OCI-LY1 (cell line): ENCODE measurements around the gene HSBP1L1.

ENCODE experiments used
- H2AFZ ChIP-seq: fragments of 200-600 bp; sonication (generic), shearing (Covaris generic); 2 replicates; pipeline ENCODE4 v1.6.0; 2014; ENCODE audit warnings: antibody characterized with exemption, mild to moderate bottlenecking, low read length
- H3F3A ChIP-seq: fragments of 200-600 bp; sonication (generic), shearing (Covaris generic); 2 replicates; pipeline ENCODE4 v1.6.0; 2014; ENCODE audit warnings: mild to moderate bottlenecking, antibody characterized with exemption, low read length, moderate library complexity; ENCODE audit not compliant: insufficient read depth
- H3K27ac ChIP-seq: fragments of 200-600 bp; sonication (generic); 2 replicates; pipeline ENCODE4 v1.5.1; 2014; ENCODE audit warnings: low read length, mixed run types, mild to moderate bottlenecking, low read depth; ENCODE audit not compliant: poor library complexity, severe bottlenecking
- H3K27me3 ChIP-seq: fragments of 200-600 bp; sonication (generic); 2 replicates; pipeline ENCODE4 v1.6.0; 2014; ENCODE audit warnings: antibody characterized with exemption, mild to moderate bottlenecking, low read length, moderate library complexity; ENCODE audit not compliant: insufficient read depth
- H3K36me3 ChIP-seq: fragments of 200-600 bp; sonication (generic); 2 replicates; pipeline ENCODE4 v1.6.1; 2014; ENCODE audit warnings: mild to moderate bottlenecking, antibody characterized with exemption, low read length, moderate library complexity, mixed read lengths; ENCODE audit not compliant: insufficient read depth
- H3K4me1 ChIP-seq: fragments of 200-600 bp; sonication (generic); 2 replicates; pipeline ENCODE4 v1.5.1; 2014; ENCODE audit warnings: mild to moderate bottlenecking, low read length, moderate library complexity; ENCODE audit not compliant: insufficient read depth, severe bottlenecking
- H3K4me2 ChIP-seq: fragments of 200-600 bp; sonication (generic), shearing (Covaris generic); 2 replicates; pipeline ENCODE4 v1.6.1; 2014; ENCODE audit warnings: low read length
- H3K4me3 ChIP-seq: fragments of 200-600 bp; sonication (generic); 2 replicates; pipeline ENCODE4 v1.5.1; 2014; ENCODE audit warnings: low read length, low read depth, mild to moderate bottlenecking, mixed read lengths; ENCODE audit not compliant: poor library complexity, severe bottlenecking
- H3K79me2 ChIP-seq: fragments of 200-600 bp; shearing (Covaris generic); 2 replicates; pipeline ENCODE4 v1.6.1; 2016; ENCODE audit warnings: mixed run types, low read length, mixed read lengths; ENCODE audit not compliant: insufficient read depth
- H3K9ac ChIP-seq: fragments of 200-600 bp; sonication (generic), shearing (Covaris generic); 2 replicates; pipeline ENCODE4 v1.6.1; 2014; ENCODE audit warnings: mild to moderate bottlenecking, low read length, mixed read lengths
- H3K9me2 ChIP-seq: fragments of 200-600 bp; sonication (generic), shearing (Covaris generic); 2 replicates; pipeline ENCODE4 v1.6.1; 2014; ENCODE audit warnings: low read depth, mild to moderate bottlenecking, low read length, mixed read lengths
- H3K9me3 ChIP-seq: fragments of 200-600 bp; shearing (Covaris generic); 2 replicates; pipeline ENCODE4 v1.6.1; 2014; ENCODE audit warnings: low read length, mixed read lengths
- H4K20me1 ChIP-seq: fragments of 200-600 bp; sonication (generic), shearing (Covaris generic); 2 replicates; pipeline ENCODE4 v1.6.0; 2016; ENCODE audit warnings: mild to moderate bottlenecking, low read length; ENCODE audit not compliant: insufficient read depth
- EZH2 ChIP-seq: fragments of 200-600 bp; sonication (generic), shearing (Covaris generic); IDR thresholded peaks from 2 replicates; pipeline ENCODE4 v1.8.0; 2017; ENCODE audit warnings: borderline replicate concordance, mixed run types, mild to moderate bottlenecking, antibody characterized with exemption, low read length, moderate library complexity, mixed read lengths
- TF ChIP-seq, protein P1 (sequence below): fragments of 200-600 bp; sonication (generic), shearing (Covaris generic); IDR thresholded peaks from 2 replicates; pipeline ENCODE4 v1.5.1; 2017; ENCODE audit warnings: mild to moderate bottlenecking, antibody characterized with exemption, low read length, moderate library complexity, mixed read lengths

Gene HSBP1L1

DNA sequence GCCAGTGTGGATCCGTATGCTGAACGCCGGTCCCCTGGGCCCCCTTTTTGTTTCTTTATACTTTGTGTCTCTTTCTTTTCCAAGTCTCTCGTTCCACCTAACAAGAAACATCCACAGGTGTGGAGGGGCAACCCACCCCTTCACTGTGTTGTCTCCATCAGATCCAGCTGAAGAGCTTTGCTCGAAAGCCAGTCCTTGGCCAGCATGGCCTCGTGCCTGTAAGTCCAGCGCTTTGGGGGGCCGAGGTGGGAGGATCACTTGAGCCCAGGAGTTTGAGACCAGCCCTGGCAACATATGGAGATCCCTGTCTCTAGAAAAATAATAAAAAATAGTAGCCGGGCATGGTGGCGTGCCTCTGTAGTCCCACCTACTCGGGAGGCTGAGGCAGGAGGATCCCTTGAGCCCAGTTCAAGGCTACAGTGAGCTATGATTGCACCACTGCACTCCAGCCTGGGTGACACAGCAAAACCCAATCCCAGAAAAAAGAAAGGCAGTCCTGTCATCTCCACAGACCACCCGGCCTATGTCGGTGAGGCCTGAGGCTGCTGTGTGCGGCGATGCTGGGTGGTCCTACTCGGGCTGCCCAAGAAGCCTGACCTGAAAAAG lies 3.4 kb upstream of the HSBP1L1 start:
- Histone ChIP-seq H3K4me2 (peak overlapping the region; percentile 54; the same call in 1 of the 2 replicates), H3K4me3 (no peak overlapping the region), H4K20me1 (no peaks in the 10 kb centered on the region), H3K79me2 (no peaks in the 10 kb centered on the region), H3K9ac (no peak overlapping the region; the same call in 1 of the 2 replicates), H3K36me3 (no peaks in the 10 kb centered on the region), H2AFZ (no peak overlapping the region), H3F3A (no peaks in the 10 kb centered on the region), H3K9me2 (no peaks in the 10 kb centered on the region), H3K4me1 (peaks cover 53% of the 10 kb centered on the region), H3K27ac (no peak overlapping the region), H3K9me3 (no peaks in the 10 kb centered on the region), H3K27me3 (no peaks in the 10 kb centered on the region)
- TF ChIP-seq, protein P1, sequence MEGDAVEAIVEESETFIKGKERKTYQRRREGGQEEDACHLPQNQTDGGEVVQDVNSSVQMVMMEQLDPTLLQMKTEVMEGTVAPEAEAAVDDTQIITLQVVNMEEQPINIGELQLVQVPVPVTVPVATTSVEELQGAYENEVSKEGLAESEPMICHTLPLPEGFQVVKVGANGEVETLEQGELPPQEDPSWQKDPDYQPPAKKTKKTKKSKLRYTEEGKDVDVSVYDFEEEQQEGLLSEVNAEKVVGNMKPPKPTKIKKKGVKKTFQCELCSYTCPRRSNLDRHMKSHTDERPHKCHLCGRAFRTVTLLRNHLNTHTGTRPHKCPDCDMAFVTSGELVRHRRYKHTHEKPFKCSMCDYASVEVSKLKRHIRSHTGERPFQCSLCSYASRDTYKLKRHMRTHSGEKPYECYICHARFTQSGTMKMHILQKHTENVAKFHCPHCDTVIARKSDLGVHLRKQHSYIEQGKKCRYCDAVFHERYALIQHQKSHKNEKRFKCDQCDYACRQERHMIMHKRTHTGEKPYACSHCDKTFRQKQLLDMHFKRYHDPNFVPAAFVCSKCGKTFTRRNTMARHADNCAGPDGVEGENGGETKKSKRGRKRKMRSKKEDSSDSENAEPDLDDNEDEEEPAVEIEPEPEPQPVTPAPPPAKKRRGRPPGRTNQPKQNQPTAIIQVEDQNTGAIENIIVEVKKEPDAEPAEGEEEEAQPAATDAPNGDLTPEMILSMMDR = no peak
- no peak for TF ChIP-seq EZH2

DNA sequence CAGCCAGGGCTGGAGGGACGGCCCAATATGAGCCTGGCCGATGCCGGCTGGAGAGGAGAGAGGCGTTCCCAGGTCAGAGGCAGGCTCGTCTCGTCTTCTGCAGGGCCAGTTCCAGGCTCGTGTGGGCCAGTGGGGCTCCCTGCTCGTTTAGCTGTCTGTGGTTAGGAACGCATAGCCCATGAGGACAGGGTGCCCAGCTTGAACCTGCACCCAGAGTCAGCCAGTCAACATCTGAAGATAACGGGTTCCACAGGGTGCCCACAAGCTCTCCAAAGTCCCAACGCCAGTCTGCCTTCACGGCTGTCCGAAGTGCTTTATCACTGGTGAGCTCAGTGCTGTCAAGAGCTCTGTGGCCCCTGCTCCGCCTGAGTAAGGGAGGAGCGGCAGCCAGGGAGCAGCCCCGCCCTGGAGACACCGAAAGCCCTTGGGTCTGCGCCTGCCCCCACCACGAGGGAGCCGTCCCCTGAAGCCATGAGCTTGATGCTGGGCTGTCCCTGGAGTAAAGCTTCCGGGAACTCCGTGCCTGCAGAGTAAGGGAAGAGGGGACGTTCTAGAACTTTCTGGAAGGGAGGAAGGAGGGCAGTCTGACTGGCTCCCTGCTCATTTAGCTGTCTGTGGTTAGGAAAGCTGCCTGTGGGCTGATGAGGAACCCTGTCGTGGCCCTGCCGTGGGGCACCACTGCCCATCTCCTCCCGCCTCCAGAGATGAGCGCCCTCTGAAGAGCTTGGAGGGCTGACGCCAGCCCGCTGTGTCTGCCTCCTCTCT lies 2.7 kb upstream of the HSBP1L1 start:
- TF ChIP-seq, protein P1 = no peak
- TF ChIP-seq EZH2 = no peak
- H3K9me2 ChIP-seq = no peaks in the 10 kb centered on the region
- H3K27me3 ChIP-seq = no peaks in the 10 kb centered on the region
- H3K79me2 ChIP-seq = no peaks in the 10 kb centered on the region
- H3K4me2 ChIP-seq = no peak overlapping the region
- no peaks in the 10 kb centered on the region for H3K36me3 ChIP-seq
- no peak overlapping the region for H2AFZ ChIP-seq
- peaks cover 55% of the 10 kb centered on the region for H3K4me1 ChIP-seq
- H3K9ac ChIP-seq = no peak overlapping the region
- H3K9me3 ChIP-seq = no peaks in the 10 kb centered on the region
- H3K4me3 ChIP-seq = no peak overlapping the region
- no peak overlapping the region for H3K27ac ChIP-seq
- H4K20me1 ChIP-seq = no peaks in the 10 kb centered on the region
- H3F3A ChIP-seq = no peaks in the 10 kb centered on the region

DNA sequence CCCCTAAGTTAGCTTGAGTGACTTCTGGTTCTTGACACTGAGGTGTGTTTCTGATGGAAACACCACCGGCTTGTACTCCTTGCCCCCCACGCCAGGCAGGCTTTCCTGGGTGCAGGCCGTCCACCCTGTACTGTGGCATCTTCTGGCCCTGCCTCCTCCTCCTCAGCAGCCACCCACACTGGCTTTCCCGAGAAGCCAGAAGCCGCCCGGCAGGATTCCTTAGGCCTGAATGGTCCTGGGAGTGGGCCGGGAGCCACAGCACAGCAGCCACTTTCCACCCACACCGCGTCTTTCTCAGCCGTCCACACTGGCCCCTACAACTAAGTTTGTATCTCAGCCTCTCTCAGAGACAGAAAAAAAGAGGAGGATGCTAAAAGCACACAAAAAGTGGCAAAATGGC lies 2.1 kb upstream of the HSBP1L1 start:
- Histone ChIP-seq H3K36me3 (peaks cover 2% of the 10 kb centered on the region; the same call in 1 of the 2 replicates), H3F3A (no peaks in the 10 kb centered on the region), H2AFZ (no peak overlapping the region), H3K9me3 (no peaks in the 10 kb centered on the region), H4K20me1 (no peaks in the 10 kb centered on the region), H3K27me3 (no peaks in the 10 kb centered on the region), H3K9me2 (no peaks in the 10 kb centered on the region), H3K4me3 (no peak overlapping the region), H3K27ac (no peak overlapping the region), H3K4me2 (no peak overlapping the region), H3K79me2 (no peaks in the 10 kb centered on the region), H3K4me1 (peaks cover 61% of the 10 kb centered on the region), H3K9ac (no peak overlapping the region)
- TF ChIP-seq EZH2 = no peak
- TF ChIP-seq, protein P1 = no peak
